OCI-LY7 (cell line): ENCODE measurements around the gene C1orf94. TPM values are rescaled to one million over a fixed set of nuclear protein-coding genes. Genes with fewer than 3 reads are reported as not detected.

Experiments used
- Bru-seq: library from RNA; stranded (reverse); fragments of 400-500 nt; gene quantifications from one replicate; lab custom pipeline; 2021; lab: Mats Ljungman, UMichigan
- BruChase-seq, 2 experiments: library from RNA; stranded (reverse); fragments of 400-500 nt; gene quantifications; one replicate each; lab custom pipeline; 2021; lab: Mats Ljungman, UMichigan
- BruUV-seq: library from RNA; stranded (reverse); fragments of 400-500 nt; replicated peaks from 2 replicates; lab custom pipeline; 2021; lab: Mats Ljungman, UMichigan
- CTCF ChIA-PET: fragments of 300-600 bp; sonication (Branson Sonifier 250); formaldehyde crosslinking; loops from one replicate; lab custom pipeline; 2022; ENCODE audit warnings: antibody characterized with exemption; ENCODE audit not compliant: unreplicated experiment; lab: Charles Lee
- POLR2A ChIA-PET: fragments of 300-600 bp; sonication (Branson Sonifier 250); formaldehyde crosslinking; loops from one replicate; lab custom pipeline; 2022; ENCODE audit warnings: antibody characterized with exemption; lab: Charles Lee
- DNase-seq: peaks from one replicate; pipeline ENCODE4 v3.0.0-alpha.2; 2015; ENCODE audit warnings: low spot score
- H2AFZ ChIP-seq: fragments of 200-600 bp; sonication (generic), shearing (Covaris generic); 2 replicates; pipeline ENCODE4 v1.6.1; 2014; ENCODE audit warnings: mild to moderate bottlenecking, antibody characterized with exemption, low read length, moderate library complexity
- H3K27ac ChIP-seq: fragments of 200-600 bp; sonication (generic); 2 replicates; pipeline ENCODE4 v1.5.1; 2014; ENCODE audit warnings: mixed run types, low read depth, mild to moderate bottlenecking, moderate library complexity, low read length, inconsistent platforms; ENCODE audit not compliant: poor library complexity, severe bottlenecking
- H3K36me3 ChIP-seq: fragments of 200-600 bp; sonication (generic); 2 replicates; pipeline ENCODE4 v1.6.1; 2014; ENCODE audit warnings: mild to moderate bottlenecking, antibody characterized with exemption, low read length, moderate library complexity, mixed read lengths; ENCODE audit not compliant: insufficient read depth
- H3K4me1 ChIP-seq: fragments of 200-600 bp; sonication (generic); 2 replicates; pipeline ENCODE4 v1.5.1; 2014; ENCODE audit warnings: mild to moderate bottlenecking, low read length; ENCODE audit not compliant: insufficient read depth, poor library complexity, severe bottlenecking
- H3K4me2 ChIP-seq: fragments of 200-600 bp; sonication (generic); 2 replicates; pipeline ENCODE4 v1.6.1; 2014; ENCODE audit warnings: mild to moderate bottlenecking, low read length
- H3K4me3 ChIP-seq: fragments of 200-600 bp; sonication (generic); 2 replicates; pipeline ENCODE4 v1.5.1; 2014; ENCODE audit warnings: mild to moderate bottlenecking, low read depth, low read length; ENCODE audit not compliant: poor library complexity, severe bottlenecking
- H3K79me2 ChIP-seq: fragments of 200-600 bp; sonication (generic); 2 replicates; pipeline ENCODE4 v1.6.1; 2016; ENCODE audit warnings: low read depth, mild to moderate bottlenecking, low read length, moderate library complexity, mixed read lengths; ENCODE audit not compliant: insufficient read depth
- H3K9me2 ChIP-seq: fragments of 200-600 bp; sonication (generic); 2 replicates; pipeline ENCODE4 v1.6.1; 2016; ENCODE audit warnings: mild to moderate bottlenecking, low read length, mixed read lengths; ENCODE audit not compliant: insufficient read depth
- H3K9me3 ChIP-seq: fragments of 200-600 bp; sonication (generic); 2 replicates; pipeline ENCODE4 v1.6.1; 2014; ENCODE audit warnings: mild to moderate bottlenecking, mixed run types, low read length, mixed read lengths
- H4K20me1 ChIP-seq: fragments of 200-600 bp; sonication (generic); 2 replicates; pipeline ENCODE4 v1.6.1; 2014; ENCODE audit warnings: mild to moderate bottlenecking, antibody characterized with exemption, low read length, moderate library complexity, mixed read lengths; ENCODE audit not compliant: insufficient read depth
- CTCF ChIP-seq: fragments of 200-600 bp; sonication (generic); conservative IDR thresholded peaks from 2 replicates; pipeline ENCODE4 v1.5.1; 2014; ENCODE audit warnings: mild to moderate bottlenecking, antibody characterized with exemption, low read length, moderate library complexity, mixed read lengths
- EZH2phosphoT487 ChIP-seq: fragments of 200-600 bp; sonication (generic); IDR thresholded peaks from 2 replicates; pipeline ENCODE4 v1.6.1; 2018; ENCODE audit warnings: low read depth, borderline replicate concordance, mild to moderate bottlenecking, mixed run types, antibody characterized with exemption, low read length, moderate library complexity, mixed read lengths
- intact Hi-C: fragments of 100-400 bp; cut with micrococcal nuclease; formaldehyde crosslinking; loops from one replicate; pipeline ENCODE4 v1.10.0; 2022; ENCODE audit not compliant: unreplicated experiment
- long read RNA-seq: library from polyadenylated mRNA; stranded (forward); transcript quantifications from one replicate; pipeline ENCODE4 v2.0.0, GENCODE V29; 2022
- total RNA-seq, 2 experiments: library from RNA; depleted of rRNA in 1 of 2; stranded (reverse); fragments of >200 nt in 1 of 2; shearing (Covaris generic) in 1 of 2; gene quantifications; 2 replicates each; pipeline ENCODE4 v1.2.3, GENCODE V29; 2014 to 2022

C1orf94 gene
- total RNA-seq (2014; rRNA removed; shearing (Covaris generic)) (not detected in 2 replicates), total RNA-seq (2022) (not detected in 2 replicates), Bru-seq, nascent RNA (not detected), BruChase-seq, experiment 1, labeled RNA remaining after a 6-hour chase (not detected), BruChase-seq, experiment 2, labeled RNA remaining after a 2-hour chase (not detected)
- long read RNA-seq = 0 reads

GRCh38 chr1:34176830-34177603 is at the start of gene C1orf94:
Gene C1orf94, plus strand, starts transcription at chr1:34176907. Its CDS starts 883 bp downstream, at chr1:34177790.
- intact Hi-C loops = no loop called here
- no peak for DNase-seq
- no peak within 1 kb of the TSS for H3K4me2 ChIP-seq
- H3K79me2 ChIP-seq = no peaks in the 10 kb centered on the region
- H3K4me3 ChIP-seq = no peak within 1 kb of the TSS
- H4K20me1 ChIP-seq = no peaks in the 10 kb centered on the region
- ChIA-PET CTCF (no interaction called here), POLR2A (no interaction called here)
- H3K9me2 ChIP-seq = no peaks in the 10 kb centered on the region
- no peak within 1 kb of the TSS for H3K27ac ChIP-seq
- no TSS peak for BruUV-seq
- H3K36me3 ChIP-seq = no peaks in the 10 kb centered on the region
- no peak within 1 kb of the TSS for H2AFZ ChIP-seq
- TF ChIP-seq EZH2phosphoT487 = no peak
- TF ChIP-seq CTCF = no peak
- no peaks in the 10 kb centered on the region for H3K9me3 ChIP-seq
- H3K4me1 ChIP-seq = no peaks in the 10 kb centered on the region

GRCh38 chr1:34127006-34128000 is 49.4 kb upstream of the C1orf94 start:
- Histone ChIP-seq H3K4me3 (no peak overlapping the region), H3K4me2 (no peak overlapping the region), H3K27ac (no peak overlapping the region), H2AFZ (no peak overlapping the region), H3K79me2 (no peaks in the 10 kb centered on the region), H4K20me1 (no peaks in the 10 kb centered on the region), H3K9me3 (no peaks in the 10 kb centered on the region), H3K36me3 (no peaks in the 10 kb centered on the region), H3K9me2 (no peaks in the 10 kb centered on the region), H3K4me1 (no peaks in the 10 kb centered on the region)
- CTCF ChIA-PET = interaction anchor here (0.5 kb wide), 1 partner anchor 40 kb away, joined by 6 read pairs; no protein-coding TSS in a partner anchor
- no peak for TF ChIP-seq CTCF
- no peak for TF ChIP-seq EZH2phosphoT487
- POLR2A ChIA-PET = no interaction called here
- intact Hi-C loops = no loop called here
- DNase-seq = no peak
- BruUV-seq = no TSS peak
